Measurements from ENCODE around the gene FRY.

- TF ChIP-seq EZH2 (IDR thresholded peaks at IDR 0.05), result no peak
- no peak for TF ChIP-seq POLR2AphosphoS5 (IDR thresholded peaks at IDR 0.05; ENCODE audit: borderline replicate concordance, low read depth, low read length)
- TF ChIP-seq FOXP2 (optimal IDR thresholded peaks at IDR 0.05; ENCODE audit: control extremely low read depth, extremely low read length, insufficient read depth), result no peak
These were observed 9.3 kb upstream of the FRY start for GRCh38 chr13:32022311-32022710.
